ENCODE results near the gene STK4. TPM values are rescaled to one million over a fixed set of nuclear protein-coding genes. Genes with fewer than 3 reads are reported as not detected.

The STK4 gene
- total RNA-seq, 1 donor: 372 TPM

DNA sequence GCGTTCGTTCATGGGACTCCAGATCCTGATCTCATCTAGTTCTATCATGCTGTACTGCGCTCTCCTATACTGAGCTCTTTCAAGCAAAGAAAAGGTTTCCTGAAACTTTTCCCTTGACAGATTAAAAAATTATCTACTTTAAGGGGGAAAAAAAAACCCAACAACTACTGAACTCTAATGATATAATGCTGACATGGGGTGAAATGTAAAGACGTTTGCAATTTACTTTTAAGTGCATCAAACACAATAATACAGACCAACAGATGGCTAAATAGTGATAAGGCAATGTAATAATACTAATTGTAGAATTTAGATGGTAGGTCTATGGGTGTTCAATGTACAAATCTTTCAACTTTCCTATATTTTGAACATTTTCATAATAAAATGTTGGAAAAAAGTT lies 22.5 kb upstream of the STK4 start:
- no peak overlapping the region for H3K4me3 ChIP-seq (ENCODE audit: low read length)
- H3K27me3 ChIP-seq (ENCODE audit: insufficient read depth, low read length): no peaks in the 10 kb centered on the region
- H3K9me3 ChIP-seq (ENCODE audit: low read depth, low read length): no peaks in the 10 kb centered on the region
- peaks cover 7% of the 10 kb centered on the region for H3K4me1 ChIP-seq (ENCODE audit: insufficient read depth, low read length)

DNA sequence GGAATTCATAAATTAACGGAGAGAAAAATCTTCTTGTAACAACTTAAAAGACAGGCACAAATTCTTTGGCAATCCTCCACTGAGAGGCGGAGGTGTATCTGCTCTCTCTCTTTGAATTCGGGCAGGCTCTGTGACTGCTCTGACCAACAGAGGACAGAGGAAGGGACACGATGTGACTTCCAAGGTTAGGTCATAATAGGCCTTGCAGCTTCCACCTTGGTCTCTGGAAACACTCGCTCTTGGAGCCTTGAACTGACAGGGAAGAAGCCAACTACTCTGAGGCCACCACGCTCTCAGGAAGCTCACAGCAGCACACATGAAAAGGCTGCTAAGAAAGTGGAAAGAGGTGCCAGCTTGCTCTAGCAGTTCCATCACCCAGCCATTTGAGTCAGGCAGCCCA lies 21.1 kb upstream of the STK4 start:
- no peaks in the 10 kb centered on the region for H3K27me3 ChIP-seq (ENCODE audit: insufficient read depth, low read length)
- no peak overlapping the region for H3K4me3 ChIP-seq (ENCODE audit: low read length)

DNA sequence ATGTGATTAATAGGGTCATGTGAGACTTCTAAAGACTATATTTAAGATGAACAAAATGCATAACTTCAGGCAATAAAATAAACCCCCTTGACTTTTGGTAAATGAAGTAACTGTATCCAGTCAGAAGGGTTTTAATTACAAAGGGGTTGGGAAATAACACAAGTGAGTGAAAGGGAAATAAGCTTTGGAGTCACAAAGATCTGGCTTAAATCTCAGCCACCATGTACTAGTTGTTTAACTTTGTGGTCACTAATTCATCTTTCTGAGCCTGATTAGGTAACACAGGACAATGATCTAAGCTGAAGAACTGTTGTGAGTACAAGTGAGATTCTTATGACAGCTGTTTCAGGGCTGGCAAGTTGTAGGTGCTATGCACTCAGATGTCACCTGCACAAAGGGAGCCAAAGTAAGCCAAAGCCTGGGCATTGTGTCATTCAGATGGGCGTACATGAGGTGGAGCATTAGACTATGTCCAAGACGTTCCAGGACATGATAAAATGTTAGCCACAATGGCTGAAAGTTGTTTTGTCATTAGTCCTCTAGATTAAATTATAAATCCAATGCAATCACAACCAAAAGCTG lies 19.9 kb upstream of the STK4 start:
- no peak overlapping the region for H3K4me3 ChIP-seq (ENCODE audit: low read length)
- no peaks in the 10 kb centered on the region for H3K9me3 ChIP-seq (ENCODE audit: low read depth, low read length)
- H3K27me3 ChIP-seq (ENCODE audit: insufficient read depth, low read length): no peaks in the 10 kb centered on the region
- H3K4me1 ChIP-seq (ENCODE audit: insufficient read depth, low read length): peaks cover 7% of the 10 kb centered on the region

More for the DNA sequence above, 21.1 kb upstream of the STK4 start:
- Histone ChIP-seq H3K9me3 (ENCODE audit: low read depth, low read length) (no peaks in the 10 kb centered on the region), H3K4me1 (ENCODE audit: insufficient read depth, low read length) (peaks cover 7% of the 10 kb centered on the region)

DNA sequence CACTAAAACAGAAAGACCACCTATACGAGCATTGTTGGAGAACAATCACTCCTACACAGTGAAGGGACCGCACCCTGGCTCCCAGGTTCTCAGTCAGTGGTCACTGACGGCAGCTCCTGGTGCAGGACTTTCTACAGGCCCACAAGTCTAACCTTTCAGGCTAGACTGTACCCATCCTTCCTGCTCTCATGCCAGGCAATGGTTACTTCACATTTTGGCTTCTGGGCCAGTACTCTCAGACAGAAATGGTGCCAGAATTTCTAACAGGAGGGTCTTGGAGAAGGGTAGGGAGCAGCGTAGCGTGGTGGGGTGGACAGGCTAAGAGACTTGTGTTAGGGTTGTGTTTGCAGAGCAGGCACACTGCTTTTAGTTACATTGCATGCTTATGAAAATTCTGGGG lies 18.2 kb upstream of the STK4 start:
- Histone ChIP-seq H3K4me1 (ENCODE audit: insufficient read depth, low read length) (peaks cover 15% of the 10 kb centered on the region), H3K4me3 (ENCODE audit: low read length) (no peak overlapping the region)

DNA sequence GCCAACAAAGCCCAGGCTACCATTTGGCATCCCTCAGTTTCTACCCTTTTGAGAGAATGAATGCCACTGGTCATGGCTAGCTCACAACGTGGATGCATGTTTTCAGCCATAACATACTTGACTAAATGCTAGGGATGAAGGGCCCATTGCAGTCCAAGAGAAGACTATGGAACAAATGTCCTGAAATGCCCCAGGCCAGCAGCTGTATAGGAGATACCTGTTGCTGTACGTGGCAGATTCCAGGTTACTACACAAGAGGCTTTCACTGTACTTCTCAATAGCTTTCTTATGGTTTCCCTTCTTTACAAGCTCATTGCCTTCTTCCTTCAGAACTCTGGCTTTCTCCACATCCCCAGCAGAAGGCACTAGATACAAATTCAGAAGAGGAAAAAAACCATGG lies 17.8 kb upstream of the STK4 start:
- Histone ChIP-seq H3K9me3 (ENCODE audit: low read depth, low read length) (no peaks in the 10 kb centered on the region), H3K4me3 (ENCODE audit: low read length) (no peak overlapping the region), H3K4me1 (ENCODE audit: insufficient read depth, low read length) (peaks cover 17% of the 10 kb centered on the region), H3K27me3 (ENCODE audit: insufficient read depth, low read length) (no peaks in the 10 kb centered on the region)

More for the DNA sequence above, 18.2 kb upstream of the STK4 start:
- H3K9me3 ChIP-seq (ENCODE audit: low read depth, low read length): no peaks in the 10 kb centered on the region
- no peaks in the 10 kb centered on the region for H3K27me3 ChIP-seq (ENCODE audit: insufficient read depth, low read length)

DNA sequence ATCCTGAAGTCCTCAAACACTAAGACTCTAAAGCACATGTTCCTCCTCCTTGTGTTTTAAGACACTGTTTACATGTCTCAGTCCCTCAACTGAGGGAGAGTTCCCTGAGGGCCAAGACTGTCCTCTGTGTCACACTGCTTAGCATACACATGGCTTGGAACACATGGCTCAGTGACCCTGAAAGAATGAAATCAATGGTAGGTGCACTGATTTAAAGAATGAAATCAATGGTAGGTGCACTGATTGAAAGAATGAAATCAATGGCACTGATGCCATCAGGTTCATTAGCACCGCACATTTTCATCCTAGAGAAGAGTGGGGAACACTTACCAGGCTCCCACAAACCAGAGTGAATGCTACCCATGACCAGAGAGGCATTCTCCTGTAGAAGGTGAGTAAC lies 15.9 kb upstream of the STK4 start:
- H3K27me3 ChIP-seq (ENCODE audit: insufficient read depth, low read length): no peaks in the 10 kb centered on the region
- peaks cover 23% of the 10 kb centered on the region for H3K4me1 ChIP-seq (ENCODE audit: insufficient read depth, low read length)
- H3K4me3 ChIP-seq (ENCODE audit: low read length): no peak overlapping the region
- no peaks in the 10 kb centered on the region for H3K9me3 ChIP-seq (ENCODE audit: low read depth, low read length)

DNA sequence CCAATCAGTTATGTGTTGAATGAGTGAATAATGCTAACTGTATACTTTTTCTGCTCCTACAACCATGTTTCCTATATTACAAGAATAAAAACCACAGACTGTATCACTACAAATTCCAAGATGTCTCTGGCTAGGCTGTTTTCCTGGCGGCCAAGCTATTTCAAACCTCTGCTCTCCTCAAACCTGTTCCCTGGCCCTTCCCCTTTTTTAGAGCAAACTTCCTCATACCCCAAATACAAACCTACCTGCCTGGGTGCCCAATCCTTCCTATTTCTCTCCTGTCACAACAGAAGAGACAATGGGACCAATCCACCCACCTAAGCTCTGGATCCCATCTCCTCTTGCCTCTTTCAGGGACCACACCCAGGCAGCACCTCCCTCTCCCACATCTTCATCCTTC lies 13.6 kb upstream of the STK4 start:
- Histone ChIP-seq H3K9me3 (ENCODE audit: low read depth, low read length) (no peaks in the 10 kb centered on the region), H3K27me3 (ENCODE audit: insufficient read depth, low read length) (no peaks in the 10 kb centered on the region), H3K4me3 (ENCODE audit: low read length) (no peak overlapping the region), H3K4me1 (ENCODE audit: insufficient read depth, low read length) (peaks cover 20% of the 10 kb centered on the region)

DNA sequence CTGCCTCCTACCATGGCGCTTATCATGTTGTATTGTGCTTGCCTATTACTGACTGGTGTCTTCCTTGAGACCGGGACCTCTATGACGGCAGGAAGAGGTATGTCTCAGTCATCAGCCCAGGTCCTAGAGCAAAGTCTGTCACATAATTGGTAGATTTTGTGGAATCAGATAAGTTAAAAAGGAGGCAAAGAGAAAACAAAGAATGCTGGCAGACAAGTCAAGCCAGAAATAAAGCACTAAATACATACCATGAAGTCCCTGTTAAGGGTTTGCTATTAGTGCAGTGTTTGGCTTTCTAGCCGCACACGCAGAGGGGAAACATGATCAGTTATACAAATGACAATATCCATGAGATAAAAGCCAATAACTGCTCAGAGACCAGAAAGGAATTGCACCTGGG lies 12.1 kb upstream of the STK4 start:
- peaks cover 31% of the 10 kb centered on the region for H3K4me1 ChIP-seq (ENCODE audit: insufficient read depth, low read length)
- H3K4me3 ChIP-seq (ENCODE audit: low read length): no peak overlapping the region
- H3K27me3 ChIP-seq (ENCODE audit: insufficient read depth, low read length): no peaks in the 10 kb centered on the region
- no peaks in the 10 kb centered on the region for H3K9me3 ChIP-seq (ENCODE audit: low read depth, low read length)

DNA sequence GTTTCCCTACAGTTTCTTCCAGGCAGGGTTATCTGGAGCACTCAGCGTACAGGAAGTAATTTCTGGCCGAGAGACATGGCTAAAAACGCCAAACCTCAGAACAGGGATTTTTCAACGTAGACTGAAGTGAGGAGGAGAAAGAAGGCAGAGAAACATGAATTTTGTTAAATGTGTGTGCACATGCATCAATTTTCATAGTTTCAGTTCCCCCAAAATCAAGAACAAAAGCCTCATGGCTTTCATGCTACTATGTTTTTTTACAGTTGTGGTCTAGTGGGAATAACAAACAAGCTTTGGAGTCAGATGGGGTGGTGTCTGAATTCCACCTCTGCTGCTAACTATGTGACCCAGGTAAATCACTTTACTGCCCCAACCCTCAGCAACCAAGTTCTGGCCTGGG lies 11.0 kb upstream of the STK4 start:
- Histone ChIP-seq H3K4me3 (ENCODE audit: low read length) (no peak overlapping the region), H3K4me1 (ENCODE audit: insufficient read depth, low read length) (peaks cover 39% of the 10 kb centered on the region), H3K27me3 (ENCODE audit: insufficient read depth, low read length) (no peaks in the 10 kb centered on the region), H3K9me3 (ENCODE audit: low read depth, low read length) (no peaks in the 10 kb centered on the region)

DNA sequence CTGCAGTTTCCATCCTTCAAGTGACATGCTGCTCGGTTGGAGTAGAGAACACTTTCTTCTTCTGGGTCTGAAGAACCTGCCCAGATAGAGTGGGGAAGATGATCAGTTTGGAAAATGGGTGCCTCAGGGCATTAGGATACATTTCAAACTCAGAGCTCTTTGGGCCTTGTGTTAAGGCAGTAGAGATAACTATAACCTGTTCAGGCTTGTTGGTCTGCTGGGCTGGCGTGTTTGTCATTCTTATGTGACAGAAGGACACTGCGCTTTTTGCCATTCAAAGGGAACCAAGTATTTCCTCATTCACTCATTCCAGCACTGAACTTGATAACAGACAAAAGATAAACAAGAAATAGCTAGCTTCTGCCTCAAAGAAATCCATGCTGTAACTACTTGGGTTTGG lies 9.9 kb upstream of the STK4 start:
- peaks cover 48% of the 10 kb centered on the region for H3K4me1 ChIP-seq (ENCODE audit: insufficient read depth, low read length)
- H3K27me3 ChIP-seq (ENCODE audit: insufficient read depth, low read length): no peaks in the 10 kb centered on the region
- H3K9me3 ChIP-seq (ENCODE audit: low read depth, low read length): no peaks in the 10 kb centered on the region
- H3K4me3 ChIP-seq (ENCODE audit: low read length): no peak overlapping the region

DNA sequence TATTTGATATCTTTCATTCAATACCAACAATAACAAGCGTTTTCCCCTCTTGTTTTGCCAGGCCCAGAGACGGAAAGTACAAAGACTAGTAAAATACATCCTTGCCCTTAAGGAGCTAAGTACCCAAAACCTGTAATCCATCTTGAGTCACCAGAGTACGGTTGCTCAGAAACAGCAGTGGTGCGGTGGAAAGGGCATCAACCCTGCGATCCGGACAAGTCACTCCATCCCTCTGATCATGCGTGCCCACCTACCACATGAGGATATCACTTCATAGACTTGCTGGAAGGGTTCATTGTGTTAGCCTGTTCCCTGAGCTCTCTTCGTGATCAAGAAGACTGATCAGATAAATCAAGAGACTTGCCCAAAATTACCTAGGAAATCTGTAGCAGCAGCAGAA lies 8.0 kb upstream of the STK4 start:
- no peaks in the 10 kb centered on the region for H3K9me3 ChIP-seq (ENCODE audit: low read depth, low read length)
- H3K4me1 ChIP-seq (ENCODE audit: insufficient read depth, low read length): peaks cover 39% of the 10 kb centered on the region
- no peaks in the 10 kb centered on the region for H3K27me3 ChIP-seq (ENCODE audit: insufficient read depth, low read length)
- no peak overlapping the region for H3K4me3 ChIP-seq (ENCODE audit: low read length)

DNA sequence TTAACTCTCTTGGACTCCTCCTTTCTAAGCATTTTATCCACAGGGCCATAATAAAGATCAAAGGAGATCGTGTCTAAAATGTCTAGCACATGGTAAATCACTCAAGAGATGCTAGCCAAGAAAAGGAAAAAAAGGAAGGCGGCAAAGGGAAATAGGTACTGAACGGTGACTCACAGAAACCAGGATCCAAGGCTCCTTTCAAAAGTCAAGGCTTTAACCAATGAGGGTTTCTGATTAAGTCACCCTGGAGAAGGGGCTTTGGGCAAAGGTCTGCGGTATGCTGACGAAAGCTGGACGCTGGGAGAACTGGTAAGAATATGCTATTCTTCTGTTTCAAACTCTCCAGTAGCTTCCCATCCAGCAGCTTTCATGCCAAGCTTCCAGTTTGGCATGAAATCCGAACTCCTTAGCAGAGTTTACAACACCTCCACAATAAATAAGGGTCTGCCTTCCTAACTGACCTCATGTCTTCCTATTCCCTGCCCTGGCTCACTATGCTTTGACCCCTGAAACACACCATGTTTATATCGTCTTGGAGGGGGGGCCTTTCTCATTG lies 7.2 kb upstream of the STK4 start:
- peak overlapping the region; percentile 73 for H3K4me3 ChIP-seq (ENCODE audit: low read length)
- no peaks in the 10 kb centered on the region for H3K27me3 ChIP-seq (ENCODE audit: insufficient read depth, low read length)
- peaks cover 38% of the 10 kb centered on the region for H3K4me1 ChIP-seq (ENCODE audit: insufficient read depth, low read length)
- H3K9me3 ChIP-seq (ENCODE audit: low read depth, low read length): no peaks in the 10 kb centered on the region

DNA sequence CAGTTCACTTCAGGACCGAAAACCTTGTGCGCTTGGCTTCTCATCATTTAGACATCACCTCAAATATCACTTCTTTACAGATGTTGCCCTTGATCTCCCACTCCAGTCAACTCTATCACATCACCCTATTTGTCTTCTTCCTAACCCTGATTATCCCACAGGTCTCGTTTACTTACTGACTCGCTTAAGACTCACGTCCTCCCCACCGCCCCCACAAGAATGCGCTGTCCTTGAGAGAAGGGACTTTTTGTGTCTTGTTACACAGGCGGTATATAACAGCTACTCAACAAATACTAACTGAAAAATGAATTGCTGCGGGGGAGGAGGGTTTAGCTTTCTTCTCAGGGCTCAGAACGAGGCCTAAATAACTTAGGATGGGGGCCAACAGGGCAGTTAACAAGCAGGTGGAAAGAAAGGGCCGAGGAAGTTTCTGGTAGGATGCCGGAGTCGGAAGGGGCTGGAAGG lies 6.6 kb upstream of the STK4 start:
- peak overlapping the region; percentile 73 for H3K4me3 ChIP-seq (ENCODE audit: low read length)
- no peaks in the 10 kb centered on the region for H3K9me3 ChIP-seq (ENCODE audit: low read depth, low read length)
- no peaks in the 10 kb centered on the region for H3K27me3 ChIP-seq (ENCODE audit: insufficient read depth, low read length)
- peaks cover 38% of the 10 kb centered on the region for H3K4me1 ChIP-seq (ENCODE audit: insufficient read depth, low read length)

DNA sequence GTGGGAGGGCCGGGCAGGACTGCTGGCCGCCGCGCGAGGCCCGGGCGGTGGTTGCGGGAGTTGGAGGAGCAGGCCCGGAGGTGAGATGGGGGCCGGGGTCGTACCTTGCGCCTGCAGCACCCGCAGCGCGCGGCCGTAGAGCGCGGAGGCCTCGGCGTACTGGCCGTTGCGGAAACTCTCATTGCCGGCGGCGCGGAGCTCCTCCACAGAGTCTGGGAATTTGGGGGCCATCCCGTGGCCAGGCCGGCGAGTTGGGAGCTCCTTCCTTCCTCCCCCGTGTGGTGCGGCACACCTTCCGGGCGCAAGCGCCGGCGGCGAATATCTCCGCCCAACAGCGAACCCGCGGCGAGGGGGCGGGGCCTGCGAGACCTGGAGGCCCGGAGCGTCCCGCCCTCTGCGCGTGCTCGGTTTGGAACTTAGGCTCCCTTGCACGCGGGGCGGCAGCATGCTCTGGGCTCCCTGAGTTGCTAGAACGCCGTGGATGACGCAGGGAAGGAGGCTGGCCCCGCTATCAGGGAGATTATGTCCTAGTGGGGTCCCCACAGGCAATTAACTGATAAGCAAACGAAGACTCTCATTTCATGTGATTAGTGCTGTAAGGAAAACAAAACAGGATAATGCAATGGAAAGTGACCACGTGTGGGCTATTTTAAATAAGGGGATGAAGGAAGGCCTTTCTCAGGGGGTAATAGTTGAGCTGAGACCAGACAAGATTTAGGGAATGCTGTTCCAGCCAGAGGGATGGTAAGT lies 6.0 kb upstream of the STK4 start, which contains the start of gene TOMM34:
TOMM34 (minus strand) TSS at position 295 of the 750 bp plus-strand sequence; CDS start at position 231, 64 bp downstream.
- Histone ChIP-seq H3K4me3 (ENCODE audit: low read length) (peak within 1 kb of the TSS; percentile 73), H3K9me3 (ENCODE audit: low read depth, low read length) (no peaks in the 10 kb centered on the region), H3K27me3 (ENCODE audit: insufficient read depth, low read length) (no peaks in the 10 kb centered on the region), H3K4me1 (ENCODE audit: insufficient read depth, low read length) (peaks cover 32% of the 10 kb centered on the region)

DNA sequence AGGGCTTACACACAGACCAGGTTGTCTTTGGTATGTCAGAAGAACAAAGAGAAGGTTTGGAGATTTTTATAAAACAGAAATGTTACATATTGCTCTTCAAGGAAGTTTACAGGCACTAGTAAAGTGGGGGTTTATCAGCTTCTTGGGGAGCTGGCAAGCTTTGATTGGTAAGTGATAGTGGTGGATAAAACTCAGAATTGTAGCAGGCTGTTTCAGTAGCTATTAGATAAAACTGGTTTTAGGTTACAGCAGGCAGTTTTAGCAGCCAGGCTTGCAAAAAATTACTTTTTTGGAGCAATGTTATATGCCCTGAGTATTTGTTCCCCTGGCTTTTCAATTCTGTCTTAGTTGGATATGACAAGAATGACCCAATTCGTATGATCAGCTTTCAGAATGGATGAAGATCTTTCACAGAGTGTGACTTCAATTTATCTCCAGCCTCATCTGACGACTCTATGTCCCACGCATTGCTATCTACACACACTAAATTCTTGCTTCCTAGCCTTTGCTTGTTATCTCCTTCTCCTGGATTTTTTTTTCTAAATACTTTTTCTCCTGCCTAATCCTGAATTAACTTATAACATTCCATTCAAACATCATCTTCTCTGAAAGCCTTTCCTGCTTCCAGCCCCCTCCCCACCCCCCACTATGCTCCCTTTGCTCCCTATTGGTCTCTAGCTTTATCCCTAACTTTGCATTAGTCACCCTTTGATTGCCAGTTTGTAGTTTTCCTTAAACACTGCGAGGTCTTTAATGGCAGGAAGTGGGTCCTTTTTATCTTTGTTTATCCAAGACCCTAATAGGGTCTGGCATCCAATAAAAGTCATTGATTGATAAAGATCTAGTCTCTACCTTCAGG lies 5.1 kb upstream of the STK4 start:
- H3K9me3 ChIP-seq (ENCODE audit: low read depth, low read length): no peaks in the 10 kb centered on the region
- H3K4me3 ChIP-seq (ENCODE audit: low read length): no peak overlapping the region
- H3K27me3 ChIP-seq (ENCODE audit: insufficient read depth, low read length): no peaks in the 10 kb centered on the region
- peaks cover 35% of the 10 kb centered on the region for H3K4me1 ChIP-seq (ENCODE audit: insufficient read depth, low read length)

All from mononuclear cell (primary cell).